Breast epithelium (tissue), 3 donors: ENCODE data around the gene SPECC1L.

Experiments
- POLR2A ChIP-seq: fragments of 450-650 bp; IDR thresholded peaks from one replicate; pipeline ENCODE4 v1.6.1; 2016; ENCODE audit warnings: antibody characterized with exemption, mild to moderate bottlenecking, moderate library complexity
- POLR2AphosphoS5 ChIP-seq, 3 donors: sonication (generic); formaldehyde crosslinking; IDR thresholded peaks; one replicate each; pipeline ENCODE4 v1.6.1; 2017; ENCODE audit warnings: antibody characterized with exemption in 3 of 3
- TF ChIP-seq, protein P1 (sequence below), 3 donors: fragments of 450-650 bp; IDR thresholded peaks; one replicate each; pipeline ENCODE4 v1.5.1; 2016 to 2017; ENCODE audit warnings: antibody characterized with exemption in 3 of 3, mild to moderate bottlenecking in 3 of 3, moderate library complexity in 3 of 3

DNA sequence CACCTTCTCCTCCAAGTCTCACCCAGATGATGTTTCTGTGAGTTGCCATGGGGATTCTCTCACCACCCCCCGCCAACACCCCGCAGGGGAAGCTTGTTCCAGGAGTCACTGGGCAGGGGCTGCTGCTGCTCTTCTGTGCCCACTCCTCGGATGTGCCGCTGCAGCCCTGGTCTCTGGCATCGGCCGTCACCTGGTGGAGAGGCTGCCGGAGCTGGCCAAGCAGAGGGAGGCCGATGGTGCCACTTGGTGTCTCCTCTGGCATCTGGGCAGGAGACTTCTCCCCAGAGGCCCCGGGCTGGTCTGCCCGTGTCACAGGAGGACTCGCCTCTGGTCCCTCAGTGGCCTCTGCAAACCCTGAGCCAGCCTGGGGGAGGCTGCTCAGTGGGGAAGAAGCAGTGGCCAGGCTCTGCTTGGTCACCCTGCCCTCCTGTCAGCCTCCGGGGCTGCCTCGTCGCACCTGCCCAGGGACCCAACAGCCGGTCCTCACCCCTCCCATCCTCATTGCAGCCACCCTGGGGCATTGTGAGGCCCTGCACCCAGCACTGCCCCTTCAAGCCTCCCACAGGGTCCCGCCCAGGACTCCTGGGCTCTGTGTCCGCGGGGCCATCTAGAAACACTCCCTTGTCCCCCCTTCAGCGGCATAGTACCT lies 156.3 kb downstream of the SPECC1L start:
- TF ChIP-seq, protein P1, sequence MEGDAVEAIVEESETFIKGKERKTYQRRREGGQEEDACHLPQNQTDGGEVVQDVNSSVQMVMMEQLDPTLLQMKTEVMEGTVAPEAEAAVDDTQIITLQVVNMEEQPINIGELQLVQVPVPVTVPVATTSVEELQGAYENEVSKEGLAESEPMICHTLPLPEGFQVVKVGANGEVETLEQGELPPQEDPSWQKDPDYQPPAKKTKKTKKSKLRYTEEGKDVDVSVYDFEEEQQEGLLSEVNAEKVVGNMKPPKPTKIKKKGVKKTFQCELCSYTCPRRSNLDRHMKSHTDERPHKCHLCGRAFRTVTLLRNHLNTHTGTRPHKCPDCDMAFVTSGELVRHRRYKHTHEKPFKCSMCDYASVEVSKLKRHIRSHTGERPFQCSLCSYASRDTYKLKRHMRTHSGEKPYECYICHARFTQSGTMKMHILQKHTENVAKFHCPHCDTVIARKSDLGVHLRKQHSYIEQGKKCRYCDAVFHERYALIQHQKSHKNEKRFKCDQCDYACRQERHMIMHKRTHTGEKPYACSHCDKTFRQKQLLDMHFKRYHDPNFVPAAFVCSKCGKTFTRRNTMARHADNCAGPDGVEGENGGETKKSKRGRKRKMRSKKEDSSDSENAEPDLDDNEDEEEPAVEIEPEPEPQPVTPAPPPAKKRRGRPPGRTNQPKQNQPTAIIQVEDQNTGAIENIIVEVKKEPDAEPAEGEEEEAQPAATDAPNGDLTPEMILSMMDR (IDR thresholded peaks at IDR 0.05): no peak
- TF ChIP-seq POLR2AphosphoS5 (IDR thresholded peaks at IDR 0.05) (no peak), POLR2A (no peak)
